ENCODE measurements around the gene VPS41. TPM values are rescaled to one million over a fixed set of nuclear protein-coding genes. Genes with fewer than 3 reads are reported as not detected.
A peak's percentile ranks its signal among the peaks of the same experiment; 100 is the strongest.

Gene VPS41
- total and polyA plus RNA-seq, 5 donors from 2014 or later, result 45.9 to 60.2 (median 53.3) TPM

GRCh38 chr7:38709123-38709522, 199.9 kb downstream of the VPS41 start:
- Mint-ChIP-seq H3K36me3 (no peaks in the 10 kb centered on the region), H3K4me1 (no peaks in the 10 kb centered on the region), H3K27me3 (peaks cover 4% of the 10 kb centered on the region), H3K4me3 (no peak overlapping the region), H3K27ac (no peak overlapping the region), H3K9me3 (peaks cover 0 to 3% (median under 1%) of the 10 kb centered on the region in 7 donors)
- ATAC-seq (ENCODE audit: low read depth in 2 of 2), result no peak
- peak in 1 of 3 donors; percentile 3 for DNase-seq
- Histone ChIP-seq H3K4me3 (ENCODE audit: low read depth, low read length) (no peak overlapping the region), H3K4me1 (ENCODE audit: control insufficient read depth, insufficient read depth, low read length, poor library complexity, severe bottlenecking) (no peaks in the 10 kb centered on the region), H3K27ac (ENCODE audit: insufficient read depth, low read length, poor library complexity, severe bottlenecking) (no peak overlapping the region), H3K9me3 (ENCODE audit: control insufficient read depth in 2 of 2, low read length in 2 of 2) (no peaks in the 10 kb centered on the region), H3K36me3 (ENCODE audit: control insufficient read depth, insufficient read depth, low read length) (no peaks in the 10 kb centered on the region), H3K27me3 (ENCODE audit: control insufficient read depth, insufficient read depth, low read length) (no peaks in the 10 kb centered on the region)

GRCh38 chr7:38704751-38705150, 204.2 kb downstream of the VPS41 start:
- Histone ChIP-seq H3K4me1 (ENCODE audit: control insufficient read depth, insufficient read depth, low read length, poor library complexity, severe bottlenecking) (no peaks in the 10 kb centered on the region), H3K36me3 (ENCODE audit: control insufficient read depth, insufficient read depth, low read length) (no peaks in the 10 kb centered on the region), H3K4me3 (ENCODE audit: low read depth, low read length) (no peak overlapping the region), H3K9me3 (ENCODE audit: control insufficient read depth in 2 of 2, low read length in 2 of 2) (no peaks in the 10 kb centered on the region), H3K27ac (ENCODE audit: insufficient read depth, low read length, poor library complexity, severe bottlenecking) (no peak overlapping the region), H3K27me3 (ENCODE audit: control insufficient read depth, insufficient read depth, low read length) (no peaks in the 10 kb centered on the region)
- DNase-seq (no peak), ATAC-seq (ENCODE audit: low read depth in 2 of 2) (no peak)
- Mint-ChIP-seq H3K36me3 (no peaks in the 10 kb centered on the region), H3K9me3 (peaks cover 0 to 2% (median 0%) of the 10 kb centered on the region in 7 donors), H3K27me3 (peaks cover 4% of the 10 kb centered on the region), H3K4me1 (no peaks in the 10 kb centered on the region), H3K27ac (no peak overlapping the region), H3K4me3 (no peak overlapping the region)

GRCh38 chr7:38704041-38704547, 204.9 kb downstream of the VPS41 start:
- Mint-ChIP-seq H3K4me1 (no peaks in the 10 kb centered on the region), H3K4me3 (no peak overlapping the region), H3K36me3 (no peaks in the 10 kb centered on the region), H3K27me3 (peaks cover 4% of the 10 kb centered on the region), H3K9me3 (peaks cover 0 to 2% (median 0%) of the 10 kb centered on the region in 7 donors), H3K27ac (no peak overlapping the region)
- H3K27ac ChIP-seq (ENCODE audit: insufficient read depth, low read length, poor library complexity, severe bottlenecking), result no peak overlapping the region
- ATAC-seq (ENCODE audit: low read depth in 2 of 2) (no peak), DNase-seq (no peak)
- no peak overlapping the region for H3K4me3 ChIP-seq (ENCODE audit: low read depth, low read length)
- no peaks in the 10 kb centered on the region for H3K36me3 ChIP-seq (ENCODE audit: control insufficient read depth, insufficient read depth, low read length)
- no peaks in the 10 kb centered on the region for H3K9me3 ChIP-seq (ENCODE audit: control insufficient read depth in 2 of 2, low read length in 2 of 2)
- H3K27me3 ChIP-seq (ENCODE audit: control insufficient read depth, insufficient read depth, low read length), result no peaks in the 10 kb centered on the region
- no peaks in the 10 kb centered on the region for H3K4me1 ChIP-seq (ENCODE audit: control insufficient read depth, insufficient read depth, low read length, poor library complexity, severe bottlenecking)

GRCh38 chr7:38703093-38703492, 205.9 kb downstream of the VPS41 start:
- H3K9me3 ChIP-seq (ENCODE audit: control insufficient read depth in 2 of 2, low read length in 2 of 2), result no peaks in the 10 kb centered on the region
- no peaks in the 10 kb centered on the region for H3K36me3 ChIP-seq (ENCODE audit: control insufficient read depth, insufficient read depth, low read length)
- peaks cover 0 to 2% (median under 1%) of the 10 kb centered on the region in 7 donors for H3K9me3 Mint-ChIP-seq
- no peaks in the 10 kb centered on the region for H3K4me1 ChIP-seq (ENCODE audit: control insufficient read depth, insufficient read depth, low read length, poor library complexity, severe bottlenecking)
- no peak for DNase-seq
- H3K27ac Mint-ChIP-seq, result no peak overlapping the region
- H3K27me3 ChIP-seq (ENCODE audit: control insufficient read depth, insufficient read depth, low read length), result no peaks in the 10 kb centered on the region
- ATAC-seq (ENCODE audit: low read depth in 2 of 2), result no peak
- H3K4me1 Mint-ChIP-seq, result no peaks in the 10 kb centered on the region
- H3K27ac ChIP-seq (ENCODE audit: insufficient read depth, low read length, poor library complexity, severe bottlenecking), result no peak overlapping the region
- peaks cover 4% of the 10 kb centered on the region for H3K27me3 Mint-ChIP-seq
- no peak overlapping the region for H3K4me3 ChIP-seq (ENCODE audit: low read depth, low read length)
- H3K36me3 Mint-ChIP-seq, result no peaks in the 10 kb centered on the region
- H3K4me3 Mint-ChIP-seq, result no peak overlapping the region

- H3K27me3 ChIP-seq (ENCODE audit: control insufficient read depth, insufficient read depth, low read length), result no peaks in the 10 kb centered on the region
- no peak overlapping the region for H3K27ac ChIP-seq (ENCODE audit: insufficient read depth, low read length, poor library complexity, severe bottlenecking)
- Mint-ChIP-seq H3K9me3 (peaks cover 0 to 4% (median 0%) of the 10 kb centered on the region in 7 donors), H3K4me1 (no peaks in the 10 kb centered on the region), H3K27me3 (peaks cover 4% of the 10 kb centered on the region), H3K4me3 (no peak overlapping the region), H3K36me3 (no peaks in the 10 kb centered on the region), H3K27ac (no peak overlapping the region)
- H3K4me3 ChIP-seq (ENCODE audit: low read depth, low read length), result no peak overlapping the region
- ATAC-seq (ENCODE audit: low read depth in 2 of 2), result no peak
- H3K9me3 ChIP-seq (ENCODE audit: control insufficient read depth in 2 of 2, low read length in 2 of 2), result no peaks in the 10 kb centered on the region
- no peak for DNase-seq
- H3K36me3 ChIP-seq (ENCODE audit: control insufficient read depth, insufficient read depth, low read length), result no peaks in the 10 kb centered on the region
- H3K4me1 ChIP-seq (ENCODE audit: control insufficient read depth, insufficient read depth, low read length, poor library complexity, severe bottlenecking), result no peaks in the 10 kb centered on the region
Observed at GRCh38 chr7:38702002-38702535, 206.9 kb downstream of the VPS41 start.

- H3K4me1 Mint-ChIP-seq, result no peaks in the 10 kb centered on the region
- H3K4me3 ChIP-seq (ENCODE audit: low read depth, low read length), result no peak overlapping the region
- ATAC-seq (ENCODE audit: low read depth in 2 of 2), result no peak
- H3K36me3 Mint-ChIP-seq, result no peaks in the 10 kb centered on the region
- H3K9me3 ChIP-seq (ENCODE audit: control insufficient read depth in 2 of 2, low read length in 2 of 2), result no peaks in the 10 kb centered on the region
- no peaks in the 10 kb centered on the region for H3K27me3 Mint-ChIP-seq
- no peak for DNase-seq
- no peak overlapping the region for H3K4me3 Mint-ChIP-seq
- no peaks in the 10 kb centered on the region for H3K4me1 ChIP-seq (ENCODE audit: control insufficient read depth, insufficient read depth, low read length, poor library complexity, severe bottlenecking)
- H3K9me3 Mint-ChIP-seq, result peaks cover 0 to 6% (median 0%) of the 10 kb centered on the region in 7 donors
- no peaks in the 10 kb centered on the region for H3K27me3 ChIP-seq (ENCODE audit: control insufficient read depth, insufficient read depth, low read length)
- no peak overlapping the region for H3K27ac Mint-ChIP-seq
- H3K27ac ChIP-seq (ENCODE audit: insufficient read depth, low read length, poor library complexity, severe bottlenecking), result no peak overlapping the region
- no peaks in the 10 kb centered on the region for H3K36me3 ChIP-seq (ENCODE audit: control insufficient read depth, insufficient read depth, low read length)
Observed at GRCh38 chr7:38700116-38700515, 208.9 kb downstream of the VPS41 start.

GRCh38 chr7:38699471-38699870, 209.5 kb downstream of the VPS41 start:
- no peaks in the 10 kb centered on the region for H3K4me1 Mint-ChIP-seq
- no peak overlapping the region for H3K27ac ChIP-seq (ENCODE audit: insufficient read depth, low read length, poor library complexity, severe bottlenecking)
- no peaks in the 10 kb centered on the region for H3K4me1 ChIP-seq (ENCODE audit: control insufficient read depth, insufficient read depth, low read length, poor library complexity, severe bottlenecking)
- no peak for DNase-seq
- ATAC-seq (ENCODE audit: low read depth in 2 of 2), result no peak
- no peaks in the 10 kb centered on the region for H3K27me3 ChIP-seq (ENCODE audit: control insufficient read depth, insufficient read depth, low read length)
- H3K36me3 Mint-ChIP-seq, result no peaks in the 10 kb centered on the region
- no peak overlapping the region for H3K4me3 Mint-ChIP-seq
- H3K4me3 ChIP-seq (ENCODE audit: low read depth, low read length), result no peak overlapping the region
- H3K27ac Mint-ChIP-seq, result no peak overlapping the region
- no peaks in the 10 kb centered on the region for H3K36me3 ChIP-seq (ENCODE audit: control insufficient read depth, insufficient read depth, low read length)
- H3K27me3 Mint-ChIP-seq, result no peaks in the 10 kb centered on the region
- H3K9me3 Mint-ChIP-seq, result peaks cover 0 to 6% (median 0%) of the 10 kb centered on the region in 7 donors
- H3K9me3 ChIP-seq (ENCODE audit: control insufficient read depth in 2 of 2, low read length in 2 of 2), result no peaks in the 10 kb centered on the region

GRCh38 chr7:38694326-38694725, 214.7 kb downstream of the VPS41 start:
- Mint-ChIP-seq H3K4me1 (no peaks in the 10 kb centered on the region), H3K27me3 (peaks cover 4% of the 10 kb centered on the region), H3K9me3 (peaks cover 0 to 6% (median 0%) of the 10 kb centered on the region in 7 donors), H3K4me3 (no peak overlapping the region), H3K27ac (no peak overlapping the region), H3K36me3 (no peaks in the 10 kb centered on the region)
- no peaks in the 10 kb centered on the region for H3K4me1 ChIP-seq (ENCODE audit: control insufficient read depth, insufficient read depth, low read length, poor library complexity, severe bottlenecking)
- DNase-seq, result no peak
- no peaks in the 10 kb centered on the region for H3K36me3 ChIP-seq (ENCODE audit: control insufficient read depth, insufficient read depth, low read length)
- H3K4me3 ChIP-seq (ENCODE audit: low read depth, low read length), result no peak overlapping the region
- no peaks in the 10 kb centered on the region for H3K9me3 ChIP-seq (ENCODE audit: control insufficient read depth in 2 of 2, low read length in 2 of 2)
- ATAC-seq (ENCODE audit: low read depth in 2 of 2), result no peak
- no peaks in the 10 kb centered on the region for H3K27me3 ChIP-seq (ENCODE audit: control insufficient read depth, insufficient read depth, low read length)
- H3K27ac ChIP-seq (ENCODE audit: insufficient read depth, low read length, poor library complexity, severe bottlenecking), result no peak overlapping the region

Measured in CD4-positive, CD25-positive, alpha-beta regulatory T cell (primary cell).